Measurements from ENCODE around the gene FLOT2.

Gene FLOT2

GRCh38 chr17:28896884-28897768 lies at the start of gene FLOT2:
TSS of gene FLOT2 (minus strand) at chr17:28897733. CDS start at chr17:28897574, 159 bp downstream.
- no peaks in the 10 kb centered on the region for H3K9me3 ChIP-seq (ENCODE audit: low read length)
- peak within 1 kb of the TSS; percentile 94 for H3K4me2 ChIP-seq (ENCODE audit: low read length)
- H3K4me1 ChIP-seq (ENCODE audit: insufficient read depth, low read length, severe bottlenecking) = peaks cover 61% of the 10 kb centered on the region
- H3K9ac ChIP-seq (ENCODE audit: low read length) = peak within 1 kb of the TSS; percentile 91
- peak within 1 kb of the TSS; percentile 73 for H3K27ac ChIP-seq (ENCODE audit: low read depth, low read length, poor library complexity, severe bottlenecking)
- H4K20me1 ChIP-seq (ENCODE audit: insufficient read depth, low read length) = no peaks in the 10 kb centered on the region
- peaks cover 8% of the 10 kb centered on the region for H3K36me3 ChIP-seq (ENCODE audit: insufficient read depth, low read length)
- H3K4me3 ChIP-seq (ENCODE audit: low read depth, low read length, poor library complexity, severe bottlenecking) = peak within 1 kb of the TSS; percentile 90
- no peaks in the 10 kb centered on the region for H3F3A ChIP-seq (ENCODE audit: insufficient read depth, low read length)
- peaks cover 21% of the 10 kb centered on the region for H3K79me2 ChIP-seq (ENCODE audit: insufficient read depth, low read length)
- H3K27me3 ChIP-seq (ENCODE audit: insufficient read depth, low read length) = no peaks in the 10 kb centered on the region
- H2AFZ ChIP-seq (ENCODE audit: low read length) = no peak within 1 kb of the TSS
- no peaks in the 10 kb centered on the region for H3K9me2 ChIP-seq (ENCODE audit: low read depth, low read length)
- no peak for TF ChIP-seq EZH2 (IDR thresholded peaks at IDR 0.05; ENCODE audit: borderline replicate concordance, low read length)
- TF ChIP-seq CTCF (IDR thresholded peaks at IDR 0.05; ENCODE audit: low read length) = peak; percentile 8

GRCh38 chr17:28946239-28946638 lies 48.7 kb upstream of the FLOT2 start:
- H3K9ac ChIP-seq (ENCODE audit: low read length) = no peak overlapping the region; the same call in 1 of the 2 replicates
- no peak overlapping the region for H2AFZ ChIP-seq (ENCODE audit: low read length)
- H3K27me3 ChIP-seq (ENCODE audit: insufficient read depth, low read length) = no peaks in the 10 kb centered on the region
- no peak overlapping the region for H3K4me3 ChIP-seq (ENCODE audit: low read depth, low read length, poor library complexity, severe bottlenecking)
- peaks cover 4% of the 10 kb centered on the region; the same call in 1 of the 2 replicates for H4K20me1 ChIP-seq (ENCODE audit: insufficient read depth, low read length)
- no peaks in the 10 kb centered on the region for H3F3A ChIP-seq (ENCODE audit: insufficient read depth, low read length)
- no peak for TF ChIP-seq EZH2 (IDR thresholded peaks at IDR 0.05; ENCODE audit: borderline replicate concordance, low read length)
- no peak for TF ChIP-seq CTCF (IDR thresholded peaks at IDR 0.05; ENCODE audit: low read length)
- H3K79me2 ChIP-seq (ENCODE audit: insufficient read depth, low read length) = peaks cover 93% of the 10 kb centered on the region
- H3K4me1 ChIP-seq (ENCODE audit: insufficient read depth, low read length, severe bottlenecking) = peaks cover 46% of the 10 kb centered on the region
- peak overlapping the region; percentile 5; the same call in 1 of the 2 replicates for H3K4me2 ChIP-seq (ENCODE audit: low read length)
- no peaks in the 10 kb centered on the region for H3K9me2 ChIP-seq (ENCODE audit: low read depth, low read length)
- H3K9me3 ChIP-seq (ENCODE audit: low read length) = no peaks in the 10 kb centered on the region
- peaks cover 51% of the 10 kb centered on the region for H3K36me3 ChIP-seq (ENCODE audit: insufficient read depth, low read length)
- H3K27ac ChIP-seq (ENCODE audit: low read depth, low read length, poor library complexity, severe bottlenecking) = no peak overlapping the region

DNA sequence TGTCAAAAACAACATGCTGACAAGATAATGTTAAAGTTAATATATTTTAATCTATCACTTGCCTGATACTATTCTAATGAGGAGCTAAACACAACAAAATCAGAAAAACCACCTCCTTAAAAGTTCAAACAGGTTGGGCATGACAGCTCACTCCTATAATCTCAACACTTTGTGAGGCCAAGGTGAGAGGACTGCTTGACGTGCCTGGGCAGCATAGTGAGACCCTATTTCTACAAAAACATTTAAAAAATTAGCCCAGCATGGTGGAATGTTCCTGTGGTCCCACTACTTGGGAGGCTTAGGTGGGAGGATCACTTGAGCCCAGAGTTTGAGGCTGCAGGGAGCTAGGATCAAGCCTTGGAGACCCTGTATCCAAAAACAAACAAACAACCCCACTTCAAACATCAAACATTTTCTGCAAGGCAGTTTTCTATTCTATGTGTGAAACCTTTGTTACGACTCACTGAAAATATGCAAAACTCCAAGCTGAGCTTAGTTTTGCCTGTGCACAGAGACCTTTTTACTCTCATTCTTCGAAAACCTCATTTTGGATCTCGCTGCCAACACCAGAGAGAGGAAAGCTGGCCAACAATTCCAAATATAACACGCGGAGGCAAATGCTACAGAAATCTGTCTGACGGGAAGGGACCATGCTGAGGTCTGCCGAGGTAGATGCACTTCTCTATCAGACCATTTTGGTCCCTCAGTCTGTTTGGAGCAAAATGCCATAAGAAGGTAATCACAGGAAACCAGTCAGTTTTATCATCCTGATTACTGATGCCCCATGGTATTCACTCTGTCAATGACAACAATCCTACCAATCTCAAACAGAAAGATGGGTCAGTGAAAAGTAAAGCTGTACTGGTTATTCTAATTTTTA lies 47.6 kb upstream of the FLOT2 start:
- Histone ChIP-seq H3K27me3 (ENCODE audit: insufficient read depth, low read length) (no peaks in the 10 kb centered on the region), H2AFZ (ENCODE audit: low read length) (no peak overlapping the region), H3K79me2 (ENCODE audit: insufficient read depth, low read length) (peaks cover 97% of the 10 kb centered on the region), H3K36me3 (ENCODE audit: insufficient read depth, low read length) (peaks cover 61% of the 10 kb centered on the region), H3K4me2 (ENCODE audit: low read length) (peak overlapping the region; percentile 45; the same call in 1 of the 2 replicates), H4K20me1 (ENCODE audit: insufficient read depth, low read length) (peaks cover 6% of the 10 kb centered on the region; the same call in 1 of the 2 replicates), H3K9me2 (ENCODE audit: low read depth, low read length) (no peaks in the 10 kb centered on the region), H3K27ac (ENCODE audit: low read depth, low read length, poor library complexity, severe bottlenecking) (peak overlapping the region; percentile 21), H3K9ac (ENCODE audit: low read length) (peak overlapping the region; percentile 6; the same call in 1 of the 2 replicates), H3K4me1 (ENCODE audit: insufficient read depth, low read length, severe bottlenecking) (peaks cover 56% of the 10 kb centered on the region), H3K9me3 (ENCODE audit: low read length) (no peaks in the 10 kb centered on the region), H3K4me3 (ENCODE audit: low read depth, low read length, poor library complexity, severe bottlenecking) (no peak overlapping the region), H3F3A (ENCODE audit: insufficient read depth, low read length) (no peaks in the 10 kb centered on the region)
- TF ChIP-seq EZH2 (IDR thresholded peaks at IDR 0.05; ENCODE audit: borderline replicate concordance, low read length) = no peak
- no peak for TF ChIP-seq CTCF (IDR thresholded peaks at IDR 0.05; ENCODE audit: low read length)
